HepG2 (cell line): ENCODE measurements around the gene KXD1. TPM values are rescaled to one million over a fixed set of nuclear protein-coding genes. Genes with fewer than 3 reads are reported as not detected.
A peak's percentile ranks its signal among the peaks of the same experiment; 100 is the strongest.

Experiments used
- KIAA2018 ChIP-seq: sonication (generic); formaldehyde crosslinking; IDR thresholded peaks from 2 replicates; pipeline ENCODE4 v1.5.0; 2020; ENCODE audit warnings: mild to moderate bottlenecking, missing genetic modification reagents, borderline replicate concordance
- PATZ1 ChIP-seq: sonication (generic); formaldehyde crosslinking; IDR thresholded peaks from 2 replicates; pipeline ENCODE4 v1.4.0; 2020; ENCODE audit warnings: missing genetic modification reagents
- PTBP1 ChIP-seq: fragments of 200-400 bp; formaldehyde crosslinking; IDR thresholded peaks from 2 replicates; pipeline ENCODE4 v1.6.1; 2018; ENCODE audit warnings: low read length, low read depth; ENCODE audit not compliant: poor library complexity, severe bottlenecking
- ZNF263 ChIP-seq: sonication (generic); formaldehyde crosslinking; IDR thresholded peaks from 2 replicates; pipeline ENCODE4 v1.4.0; 2020; ENCODE audit warnings: missing genetic modification reagents
- ZNF512 ChIP-seq: sonication (generic); formaldehyde crosslinking; IDR thresholded peaks from 2 replicates; pipeline ENCODE4 v1.4.0; 2020; ENCODE audit warnings: mild to moderate bottlenecking, missing genetic modification reagents
- ZNF615 ChIP-seq: sonication (generic); formaldehyde crosslinking; IDR thresholded peaks from 2 replicates; pipeline ENCODE4 v1.5.0; 2020; ENCODE audit warnings: mild to moderate bottlenecking, missing genetic modification reagents, borderline replicate concordance
- ZNF747 ChIP-seq: sonication (generic); formaldehyde crosslinking; IDR thresholded peaks from 2 replicates; pipeline ENCODE4 v1.8.1; 2023; ENCODE audit warnings: missing genetic modification reagents, mild to moderate bottlenecking, borderline replicate concordance
- ZNF788 ChIP-seq: sonication (generic); formaldehyde crosslinking; IDR thresholded peaks from 2 replicates; pipeline ENCODE4 v1.5.0; 2020; ENCODE audit warnings: mild to moderate bottlenecking, missing genetic modification reagents, borderline replicate concordance
- polyA plus RNA-seq, 8 experiments: library from polyadenylated mRNA; depleted of rRNA in 3 of 8; stranded (reverse) in 7 of 8; unstranded in 1 of 8; fragments of >200 nt; fragmentation: Illumina TruSeq in 4 of 8; extraction: Trizol in 4 of 8; gene quantifications; 2 replicates each; pipeline versions ENCODE4 v1.2.1 to v1.2.3, GENCODE V29; 2011 to 2016; ENCODE audit warnings: low read depth in 4 of 8, missing spikeins in 1 of 8, mixed read lengths in 1 of 8; ENCODE audit not compliant: insufficient read depth in 1 of 8
- total RNA-seq, 5 experiments: library from RNA; depleted of rRNA; stranded (reverse); fragments of >200 nt; fragmentation: Illumina TruSeq; extraction: Trizol; gene quantifications; 2 replicates each; pipeline ENCODE4 v1.2.3, GENCODE V29; 2016; ENCODE audit warnings: low read depth in 1 of 5

Gene KXD1
- total and polyA plus RNA-seq, 2 of the 13 experiments (the other 11 are each of a cell fraction or from before 2014, with no cell fraction given) = 44.6 to 143 TPM

- TF ChIP-seq ZNF512 (no peak), PTBP1 (no peak), ZNF747 (peak; percentile 47; the same call in 1 of the 2 replicates), ZNF788 (peak; percentile 97; the same call in 1 of the 2 replicates), KIAA2018 (CRISPR knock-in tag) (peak; percentile 93; the same call in 1 of the 2 replicates), ZNF263 (CRISPR knock-in tag) (no peak; the same call in none of the 2 replicates), ZNF615 (CRISPR knock-in tag) (no peak), PATZ1 (CRISPR knock-in tag) (peak; percentile 93)
Observed at GRCh38 chr19:18571564-18572344, 14.1 kb downstream of the KXD1 start, which contains the start of gene UBA52 (continued).
